Keratinocyte (primary cell): Measurements from ENCODE around the gene TWF2. TPM values are rescaled to one million over a fixed set of nuclear protein-coding genes. Genes with fewer than 3 reads are reported as not detected.

ENCODE experiments used
- DNase-seq: peaks from one replicate; pipeline ENCODE4 v3.0.0-alpha.2; 2011; ENCODE audit warnings: low read depth, missing footprints, low spot score
- FAIRE-seq: peaks from 2 replicates; lab custom pipeline; 2011; peaks lifted over from hg19 to GRCh38; lab: Jason Lieb, UNC
- H2AFZ ChIP-seq: 2 replicates; pipeline ENCODE4 v1.6.0; 2012; ENCODE audit warnings: low read length, control low read depth, inconsistent platforms; ENCODE audit not compliant: control insufficient read depth
- H3K27ac ChIP-seq: 2 replicates; pipeline ENCODE4 v1.5.1; 2011; ENCODE audit warnings: low read length; ENCODE audit not compliant: control insufficient read depth, insufficient read depth
- H3K27me3 ChIP-seq: 3 replicates; pipeline ENCODE4 v1.6.0; 2011; ENCODE audit warnings: low read length; ENCODE audit not compliant: control insufficient read depth, insufficient read depth; ENCODE audit errors: extremely low read depth
- H3K36me3 ChIP-seq, 2 experiments: 2 replicates in 1 of 2; 3 replicates in 1 of 2; pipeline ENCODE4 v1.5.1; 2011; ENCODE audit warnings: low read length in 2 of 2, mild to moderate bottlenecking in 1 of 2; ENCODE audit not compliant: control insufficient read depth in 2 of 2, insufficient read depth in 2 of 2; ENCODE audit errors: extremely low read depth in 1 of 2
- H3K4me1 ChIP-seq: 3 replicates; pipeline ENCODE4 v1.5.1; 2011; ENCODE audit warnings: low read length; ENCODE audit not compliant: control insufficient read depth, insufficient read depth; ENCODE audit errors: extremely low read depth
- H3K4me2 ChIP-seq: 3 replicates; pipeline ENCODE4 v1.6.0; 2011; ENCODE audit warnings: low read depth, low read length; ENCODE audit not compliant: control insufficient read depth, insufficient read depth; ENCODE audit errors: extremely low read depth
- H3K4me3 ChIP-seq, 3 experiments: fragments of 200-600 bp in 1 of 3; sonication (generic) in 1 of 3; 2 replicates in 2 of 3; 3 replicates in 1 of 3; pipeline ENCODE4 v1.5.1; 2011 to 2016; ENCODE audit warnings: low read length in 3 of 3, mild to moderate bottlenecking in 3 of 3, control low read depth in 2 of 3, inconsistent platforms in 1 of 3, low read depth in 1 of 3, mixed read lengths in 1 of 3, mixed run types in 1 of 3, moderate library complexity in 1 of 3; ENCODE audit not compliant: control insufficient read depth in 2 of 3, insufficient read depth in 2 of 3; ENCODE audit errors: extremely low read depth in 1 of 3
- H3K79me2 ChIP-seq: 2 replicates; pipeline ENCODE4 v1.6.0; 2012; ENCODE audit warnings: low read length; ENCODE audit not compliant: control insufficient read depth, insufficient read depth
- H3K9ac ChIP-seq: 3 replicates; pipeline ENCODE4 v1.6.0; 2011; ENCODE audit warnings: low read length; ENCODE audit not compliant: control insufficient read depth, insufficient read depth; ENCODE audit errors: extremely low read depth
- H3K9me1 ChIP-seq: 3 replicates; pipeline ENCODE4 v1.6.0; 2011; ENCODE audit warnings: low read length; ENCODE audit not compliant: control insufficient read depth, insufficient read depth; ENCODE audit errors: extremely low read depth
- H3K9me3 ChIP-seq: 2 replicates; pipeline ENCODE4 v1.5.1; 2012; ENCODE audit warnings: low read depth, low read length; ENCODE audit not compliant: control insufficient read depth
- H4K20me1 ChIP-seq: 3 replicates; pipeline ENCODE4 v1.6.0; 2011; ENCODE audit warnings: low read length; ENCODE audit not compliant: control insufficient read depth, insufficient read depth; ENCODE audit errors: extremely low read depth
- EZH2 ChIP-seq: IDR thresholded peaks from one replicate; pipeline ENCODE4 v1.6.1; 2012; ENCODE audit warnings: inconsistent platforms, mild to moderate bottlenecking, low read length, moderate library complexity
- dilution Hi-C: fragments of 300-500 bp; cut with MboI; formaldehyde crosslinking; loops from one replicate; pipeline ENCODE4 v1.7.0; 2020; ENCODE audit warnings: low sequenced_read_pairs; ENCODE audit not compliant: extremely low pct_ligation_motif_present
- polyA plus RNA-seq, 5 experiments: library from polyadenylated mRNA; depleted of rRNA in 3 of 5; stranded (reverse) in 3 of 5; stranded (forward) in 1 of 5; unstranded in 1 of 5; fragments of >200 nt; gene quantifications; 1 replicate in 1 of 5; 2 replicates in 3 of 5; 3 replicates in 1 of 5; pipeline versions ENCODE4 v1.2.1 to v1.2.3, GENCODE V29; 2011 to 2012; ENCODE audit warnings: missing spikeins in 2 of 5, low read depth in 1 of 5, low replicate concordance in 1 of 5
- TF ChIP-seq, protein P1 (sequence below), 3 experiments: IDR thresholded peaks in 1 of 3; conservative IDR thresholded peaks in 1 of 3; optimal IDR thresholded peaks in 1 of 3; 2 replicates in 2 of 3; 3 replicates in 1 of 3; pipeline versions ENCODE3 to v1.5.1; 2011; ENCODE audit warnings: low read length in 3 of 3, mild to moderate bottlenecking in 3 of 3, moderate library complexity in 2 of 3, control low read depth in 1 of 3, inconsistent platforms in 1 of 3; ENCODE audit not compliant: insufficient read depth in 2 of 3; ENCODE audit errors: extremely low read depth in 1 of 3

TWF2 gene
- polyA plus RNA-seq, 1 donor (not counting 4 experiments of a cell fraction or from before 2014, with no cell fraction given) = 70.4 TPM

- no peaks in the 10 kb centered on the region for H3K9me3 ChIP-seq
- no peak for TF ChIP-seq EZH2
- TF ChIP-seq, protein P1, sequence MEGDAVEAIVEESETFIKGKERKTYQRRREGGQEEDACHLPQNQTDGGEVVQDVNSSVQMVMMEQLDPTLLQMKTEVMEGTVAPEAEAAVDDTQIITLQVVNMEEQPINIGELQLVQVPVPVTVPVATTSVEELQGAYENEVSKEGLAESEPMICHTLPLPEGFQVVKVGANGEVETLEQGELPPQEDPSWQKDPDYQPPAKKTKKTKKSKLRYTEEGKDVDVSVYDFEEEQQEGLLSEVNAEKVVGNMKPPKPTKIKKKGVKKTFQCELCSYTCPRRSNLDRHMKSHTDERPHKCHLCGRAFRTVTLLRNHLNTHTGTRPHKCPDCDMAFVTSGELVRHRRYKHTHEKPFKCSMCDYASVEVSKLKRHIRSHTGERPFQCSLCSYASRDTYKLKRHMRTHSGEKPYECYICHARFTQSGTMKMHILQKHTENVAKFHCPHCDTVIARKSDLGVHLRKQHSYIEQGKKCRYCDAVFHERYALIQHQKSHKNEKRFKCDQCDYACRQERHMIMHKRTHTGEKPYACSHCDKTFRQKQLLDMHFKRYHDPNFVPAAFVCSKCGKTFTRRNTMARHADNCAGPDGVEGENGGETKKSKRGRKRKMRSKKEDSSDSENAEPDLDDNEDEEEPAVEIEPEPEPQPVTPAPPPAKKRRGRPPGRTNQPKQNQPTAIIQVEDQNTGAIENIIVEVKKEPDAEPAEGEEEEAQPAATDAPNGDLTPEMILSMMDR (optimal IDR thresholded peaks at IDR 0.05 in 1 of 3, IDR thresholded peaks at IDR 0.05 in 1 of 3, conservative IDR thresholded peaks at IDR 0.05 in 1 of 3; ENCODE audit: extremely low read depth in 1 of 3, insufficient read depth in 2 of 3, low read length in 3 of 3) = no peak
- no peak overlapping the region for H3K4me2 ChIP-seq
- no peak overlapping the region for H2AFZ ChIP-seq
- no peaks in the 10 kb centered on the region for H3K27me3 ChIP-seq
- no peak for DNase-seq
- FAIRE-seq = no peak
- no peaks in the 10 kb centered on the region for H3K79me2 ChIP-seq
- H4K20me1 ChIP-seq = peaks cover 2% of the 10 kb centered on the region
- peaks cover 15 to 22% of the 10 kb centered on the region in 2 experiments for H3K36me3 ChIP-seq
- no peak overlapping the region for H3K4me3 ChIP-seq
- no peaks in the 10 kb centered on the region for H3K9me1 ChIP-seq
- dilution Hi-C loops = no loop called here
- H3K4me1 ChIP-seq = peaks cover 25% of the 10 kb centered on the region
- H3K9ac ChIP-seq = no peak overlapping the region
- no peak overlapping the region for H3K27ac ChIP-seq
These were observed 10.7 kb upstream of the TWF2 start for GRCh38 chr3:52249683-52250082.

GRCh38 chr3:52248816-52249547 is 10.0 kb upstream of the TWF2 start:
- FAIRE-seq = no peak
- Histone ChIP-seq H3K36me3 (peaks cover 15 to 21% of the 10 kb centered on the region in 2 experiments), H3K79me2 (no peaks in the 10 kb centered on the region), H3K4me3 (no peak overlapping the region), H2AFZ (no peak overlapping the region), H3K9me1 (no peaks in the 10 kb centered on the region), H3K9me3 (no peaks in the 10 kb centered on the region), H3K4me1 (peaks cover 28% of the 10 kb centered on the region), H3K27me3 (no peaks in the 10 kb centered on the region), H4K20me1 (peaks cover 2% of the 10 kb centered on the region), H3K4me2 (no peak overlapping the region), H3K9ac (no peak overlapping the region), H3K27ac (no peak overlapping the region)
- no peak for DNase-seq
- dilution Hi-C loops = no loop called here
- no peak for TF ChIP-seq EZH2
